Loucy (cell line): ENCODE results near the gene RAPGEF5.
A peak's percentile ranks its signal among the peaks of the same experiment; 100 is the strongest.

Experiments
- H2AFZ ChIP-seq: fragments of 200-600 bp; sonication (generic); 2 replicates; pipeline ENCODE4 v1.6.0; 2016; ENCODE audit warnings: antibody characterized with exemption, mild to moderate bottlenecking, low read length, moderate library complexity
- H3F3A ChIP-seq: fragments of 200-600 bp; 2 replicates; pipeline ENCODE4 v1.6.0; 2016; ENCODE audit warnings: antibody characterized with exemption, low read depth, mild to moderate bottlenecking
- H3K27me3 ChIP-seq: fragments of 200-600 bp; sonication (generic); 2 replicates; pipeline ENCODE4 v1.6.1; 2014; ENCODE audit warnings: low read length, mild to moderate bottlenecking; ENCODE audit not compliant: insufficient read depth, poor library complexity, severe bottlenecking
- H3K36me3 ChIP-seq: fragments of 200-600 bp; sonication (generic); 2 replicates; pipeline ENCODE4 v1.6.1; 2016; ENCODE audit warnings: low read length; ENCODE audit not compliant: insufficient read depth
- H3K4me1 ChIP-seq: fragments of 200-600 bp; sonication (generic); 2 replicates; pipeline ENCODE4 v1.5.1; 2014; ENCODE audit warnings: low read length, mild to moderate bottlenecking; ENCODE audit not compliant: insufficient read depth, poor library complexity, severe bottlenecking
- H3K4me2 ChIP-seq: fragments of 200-600 bp; sonication (generic); 2 replicates; pipeline ENCODE4 v1.6.0; 2014; ENCODE audit warnings: antibody characterized with exemption, low read length, low read depth, mild to moderate bottlenecking; ENCODE audit not compliant: poor library complexity, severe bottlenecking
- H3K4me3 ChIP-seq: fragments of 200-600 bp; sonication (generic); 2 replicates; pipeline ENCODE4 v1.5.1; 2014; ENCODE audit warnings: low read length, mild to moderate bottlenecking, mixed read lengths; ENCODE audit not compliant: poor library complexity, severe bottlenecking
- H3K79me2 ChIP-seq: fragments of 200-600 bp; sonication (generic); 2 replicates; pipeline ENCODE4 v1.6.1; 2014; ENCODE audit warnings: low read length; ENCODE audit not compliant: insufficient read depth
- H3K9ac ChIP-seq: fragments of 200-600 bp; sonication (generic); 2 replicates; pipeline ENCODE4 v1.6.0; 2014; ENCODE audit warnings: mild to moderate bottlenecking, low read depth, low read length, moderate library complexity; ENCODE audit not compliant: poor library complexity, severe bottlenecking
- H3K9me2 ChIP-seq: fragments of 200-600 bp; sonication (generic); replicated peaks from 2 replicates; pipeline ENCODE4 v1.6.1; 2016; ENCODE audit warnings: low read depth, low read length, mixed read lengths
- H3K9me3 ChIP-seq: fragments of 200-600 bp; sonication (generic); 2 replicates; pipeline ENCODE4 v1.6.1; 2014; ENCODE audit warnings: mild to moderate bottlenecking, antibody characterized with exemption, low read length, low read depth; ENCODE audit not compliant: insufficient read depth
- H4K20me1 ChIP-seq: fragments of 200-600 bp; sonication (generic); 2 replicates; pipeline ENCODE4 v1.6.0; 2014; ENCODE audit warnings: antibody characterized with exemption, low read length, mild to moderate bottlenecking; ENCODE audit not compliant: insufficient read depth, poor library complexity, severe bottlenecking
- EZH2phosphoT487 ChIP-seq: fragments of 200-600 bp; IDR thresholded peaks from 2 replicates; pipeline ENCODE4 v1.6.1; 2018; ENCODE audit warnings: antibody characterized with exemption, mild to moderate bottlenecking, moderate library complexity, borderline replicate concordance
- TF ChIP-seq, protein P1 (sequence below): fragments of 200-600 bp; sonication (generic); conservative IDR thresholded peaks from 2 replicates; pipeline ENCODE4 v1.5.1; 2014; ENCODE audit warnings: mild to moderate bottlenecking, antibody characterized with exemption, low read length

RAPGEF5 gene

DNA sequence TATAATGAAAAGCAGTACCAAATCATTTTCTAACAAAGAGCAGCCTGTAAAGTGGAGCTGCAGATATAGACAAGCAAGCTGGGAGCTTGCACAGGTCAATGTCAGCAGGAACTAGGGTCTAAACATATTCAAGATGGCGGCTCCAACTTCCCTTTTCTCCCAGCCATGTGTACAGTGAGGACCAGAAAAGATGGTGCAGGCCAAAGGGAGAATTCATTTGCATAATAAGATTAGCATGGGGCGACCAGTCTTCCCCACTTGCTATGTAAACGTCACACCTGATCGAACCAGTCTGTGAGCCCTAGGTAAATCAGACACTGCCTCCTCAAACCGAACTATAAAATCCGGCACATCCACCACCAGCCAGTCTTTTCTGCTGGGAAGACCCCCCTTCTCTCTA is 4.4 kb upstream of the RAPGEF5 start:
- no peaks in the 10 kb centered on the region for H4K20me1 ChIP-seq
- H3K9me3 ChIP-seq = no peaks in the 10 kb centered on the region
- H3K9ac ChIP-seq = no peak overlapping the region
- no peaks in the 10 kb centered on the region for H3K4me1 ChIP-seq
- H3K79me2 ChIP-seq = no peaks in the 10 kb centered on the region
- H3K4me2 ChIP-seq = no peak overlapping the region
- no peaks in the 10 kb centered on the region for H3K27me3 ChIP-seq
- no peak overlapping the region for H3K4me3 ChIP-seq
- H3K9me2 ChIP-seq = no peaks in the 10 kb centered on the region
- H3K36me3 ChIP-seq = no peaks in the 10 kb centered on the region
- H2AFZ ChIP-seq = no peak overlapping the region
- TF ChIP-seq EZH2phosphoT487 = no peak
- TF ChIP-seq, protein P1, sequence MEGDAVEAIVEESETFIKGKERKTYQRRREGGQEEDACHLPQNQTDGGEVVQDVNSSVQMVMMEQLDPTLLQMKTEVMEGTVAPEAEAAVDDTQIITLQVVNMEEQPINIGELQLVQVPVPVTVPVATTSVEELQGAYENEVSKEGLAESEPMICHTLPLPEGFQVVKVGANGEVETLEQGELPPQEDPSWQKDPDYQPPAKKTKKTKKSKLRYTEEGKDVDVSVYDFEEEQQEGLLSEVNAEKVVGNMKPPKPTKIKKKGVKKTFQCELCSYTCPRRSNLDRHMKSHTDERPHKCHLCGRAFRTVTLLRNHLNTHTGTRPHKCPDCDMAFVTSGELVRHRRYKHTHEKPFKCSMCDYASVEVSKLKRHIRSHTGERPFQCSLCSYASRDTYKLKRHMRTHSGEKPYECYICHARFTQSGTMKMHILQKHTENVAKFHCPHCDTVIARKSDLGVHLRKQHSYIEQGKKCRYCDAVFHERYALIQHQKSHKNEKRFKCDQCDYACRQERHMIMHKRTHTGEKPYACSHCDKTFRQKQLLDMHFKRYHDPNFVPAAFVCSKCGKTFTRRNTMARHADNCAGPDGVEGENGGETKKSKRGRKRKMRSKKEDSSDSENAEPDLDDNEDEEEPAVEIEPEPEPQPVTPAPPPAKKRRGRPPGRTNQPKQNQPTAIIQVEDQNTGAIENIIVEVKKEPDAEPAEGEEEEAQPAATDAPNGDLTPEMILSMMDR = no peak
- no peaks in the 10 kb centered on the region for H3F3A ChIP-seq

DNA sequence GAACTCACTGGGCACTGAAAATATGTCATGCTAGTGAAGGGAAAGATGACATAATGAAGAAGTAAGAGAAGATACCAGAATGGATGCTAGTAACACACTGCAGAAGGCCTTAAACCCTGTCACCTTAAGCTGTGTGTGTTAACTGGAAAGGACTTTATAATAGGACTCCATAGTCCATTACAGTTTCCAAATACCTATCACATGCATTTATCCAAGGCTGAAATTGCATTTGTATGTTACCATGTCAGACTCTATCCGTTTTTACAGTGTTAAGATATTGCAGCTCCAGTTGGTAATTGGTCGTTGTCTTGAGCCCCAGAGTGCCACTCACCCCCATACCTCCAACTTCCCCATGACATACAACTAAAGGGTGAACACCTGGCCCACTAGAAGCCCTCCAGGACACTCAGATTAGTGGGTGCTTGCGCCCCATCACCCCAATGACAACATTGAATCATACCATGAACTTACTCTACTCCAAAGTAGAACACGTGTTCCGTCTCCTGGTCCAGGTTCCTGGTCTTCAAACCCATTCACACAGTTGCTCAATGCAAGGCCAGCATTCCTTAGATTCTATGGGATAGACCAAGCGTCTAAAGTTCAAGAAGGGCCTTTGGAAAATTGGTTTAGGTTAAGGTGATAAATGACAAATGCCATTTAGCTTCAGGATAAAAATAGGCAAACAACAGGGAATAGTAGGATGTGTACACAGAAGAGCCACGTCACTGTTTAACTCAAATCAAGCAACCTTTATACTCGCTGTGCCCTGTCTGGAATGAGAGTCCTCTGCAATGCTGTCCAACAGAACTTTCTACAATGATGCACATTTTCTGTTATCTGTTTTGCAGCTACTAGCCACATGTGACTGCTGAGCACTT is 2.1 kb upstream of the RAPGEF5 start:
- Histone ChIP-seq H3K9me3 (no peaks in the 10 kb centered on the region), H3K4me2 (no peak overlapping the region), H3K4me3 (no peak overlapping the region), H3K27me3 (no peaks in the 10 kb centered on the region), H3K9ac (no peak overlapping the region), H3K79me2 (peaks cover 17% of the 10 kb centered on the region), H3K4me1 (peaks cover 9% of the 10 kb centered on the region), H3K9me2 (no peaks in the 10 kb centered on the region), H2AFZ (no peak overlapping the region), H3K36me3 (no peaks in the 10 kb centered on the region), H4K20me1 (no peaks in the 10 kb centered on the region), H3F3A (no peaks in the 10 kb centered on the region)
- no peak for TF ChIP-seq EZH2phosphoT487
- TF ChIP-seq, protein P1 = no peak

DNA sequence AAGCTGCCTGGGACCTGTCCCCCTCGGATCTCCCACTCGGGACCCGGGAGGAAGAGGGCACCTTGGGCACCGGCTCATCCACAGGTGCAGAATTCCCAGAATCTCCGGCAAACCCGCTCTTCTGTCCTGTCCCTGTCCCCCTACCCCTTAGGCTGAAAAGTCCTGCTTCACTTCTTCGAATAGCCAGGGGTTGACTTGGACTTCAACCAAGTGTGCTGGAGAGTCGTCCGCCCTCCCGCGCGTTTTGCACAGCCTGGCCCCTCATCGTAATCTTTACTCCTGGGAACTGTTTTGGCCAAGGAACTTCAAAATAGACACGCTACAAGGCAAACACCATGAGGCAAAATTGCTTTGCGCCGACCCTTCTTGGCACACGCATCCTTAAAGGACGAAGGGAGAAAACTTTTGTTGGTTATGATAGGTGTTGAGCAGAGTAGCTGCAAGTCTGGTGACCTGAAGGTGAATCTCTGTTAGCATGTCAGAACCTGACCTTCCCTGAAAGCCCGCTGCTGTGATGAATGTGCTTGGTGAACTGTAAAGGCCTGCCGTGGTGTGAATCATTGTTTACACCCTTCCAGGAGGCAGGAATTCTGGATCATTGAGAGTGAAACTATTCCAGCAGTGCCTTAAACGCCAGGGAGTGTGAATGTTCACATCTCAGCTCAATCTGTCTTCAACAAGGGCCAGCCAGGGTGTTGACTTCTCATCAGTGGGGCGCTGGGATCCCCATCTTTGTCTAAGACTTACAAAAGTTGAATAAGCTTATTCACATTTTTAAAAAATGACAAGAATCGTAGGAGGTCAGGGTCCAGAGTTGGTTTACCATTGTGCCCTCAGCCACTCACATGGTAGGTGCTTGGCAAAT is 589 bp upstream of the RAPGEF5 start:
- Histone ChIP-seq H3K9me3 (0 out of 2 replicates have a peak, but pooled peaks cover 3% of the 10 kb centered on the region), H2AFZ (no peak overlapping the region), H4K20me1 (no peaks in the 10 kb centered on the region), H3K4me3 (peak overlapping the region; percentile 79), H3K9me2 (no peaks in the 10 kb centered on the region), H3K9ac (no peak overlapping the region), H3K4me2 (peak overlapping the region; percentile 59), H3K4me1 (peaks cover 9% of the 10 kb centered on the region), H3K36me3 (no peaks in the 10 kb centered on the region), H3F3A (no peaks in the 10 kb centered on the region), H3K79me2 (peaks cover 22% of the 10 kb centered on the region), H3K27me3 (no peaks in the 10 kb centered on the region)
- no peak for TF ChIP-seq EZH2phosphoT487
- TF ChIP-seq, protein P1 = no peak
